Heart right ventricle (tissue), 16 donors: Measurements from ENCODE around the gene CCR5. TPM values are rescaled to one million over a fixed set of nuclear protein-coding genes. Genes with fewer than 3 reads are reported as not detected.

Experiments used
- ATAC-seq, 8 donors: fragments of 200-7000 bp; cut with Tn5 transposase; one replicate each; pipeline ENCODE4 v1.9.1; 2020; ENCODE audit warnings: mild to moderate bottlenecking in 8 of 8, moderate library complexity in 8 of 8, moderate number of reproducible peaks in 1 of 8
- DNase-seq, 2 donors: peaks; one replicate each; pipeline ENCODE4 v3.0.0-alpha.2; 2020
- H3K27ac ChIP-seq, 10 donors: fragments of 200-600 bp; sonication (generic) in 2 of 10; one replicate each; pipeline versions ENCODE4 v1.5.0 to v1.8.0; 2020 to 2022; ENCODE audit warnings: mild to moderate bottlenecking in 3 of 10
- H3K27me3 ChIP-seq, 7 donors: fragments of 200-600 bp; one replicate each; pipeline ENCODE4 v1.8.0; 2021 to 2022; ENCODE audit warnings: mild to moderate bottlenecking in 2 of 7
- H3K36me3 ChIP-seq, 9 donors: fragments of 200-600 bp; sonication (generic) in 1 of 9; one replicate each; pipeline versions ENCODE4 v1.5.0 to v1.8.0; 2020 to 2022; ENCODE audit warnings: mild to moderate bottlenecking in 2 of 9
- H3K4me1 ChIP-seq, 9 donors: fragments of 200-600 bp; sonication (generic) in 1 of 9; one replicate each; pipeline versions ENCODE4 v1.5.0 to v1.8.0; 2020 to 2022; ENCODE audit warnings: mild to moderate bottlenecking in 4 of 9
- H3K4me3 ChIP-seq, 10 donors: fragments of 200-600 bp; sonication (generic) in 2 of 10; one replicate each; pipeline versions ENCODE4 v1.5.0 to v1.8.0; 2020 to 2022; ENCODE audit warnings: mild to moderate bottlenecking in 7 of 10, moderate library complexity in 2 of 10
- H3K9me3 ChIP-seq, 11 donors: fragments of 200-600 bp in 10 of 11; sonication (generic) in 2 of 11; one replicate each; pipeline versions ENCODE4 v1.5.0 to v1.8.0; 2013 to 2022; ENCODE audit warnings: mild to moderate bottlenecking in 2 of 11, control low read depth in 1 of 11, moderate library complexity in 1 of 11
- WGBS, 2 donors: extraction: QIAGEN DNeasy Blood & Tissue Kit; methylation state at CpG; one replicate each; pipeline ENCODE4 v1.1.7; 2013; ENCODE audit warnings: inconsistent platforms in 1 of 2; 5-methylcytosine and 5-hydroxymethylcytosine counted together
- intact Hi-C, 10 donors: fragments of 100-400 bp; cut with DNase I; formaldehyde crosslinking; loops; one replicate each; pipeline versions ENCODE4 v1.11.1 to v1.14.2; 2022
- polyA plus RNA-seq, 2 donors: library from polyadenylated mRNA; stranded (reverse); fragments of 200-250 nt; gene quantifications; one replicate each; pipeline ENCODE4 v1.2.3, GENCODE V29; 2013
- total RNA-seq, 10 donors: library from RNA; stranded (reverse); fragmentation: NEBNext Ultra II Directional in 3 of 10; extraction: Animal tissue kit (Norgen Biotek cat#: 25700) in 3 of 10; gene quantifications; one replicate each; pipeline versions ENCODE4 v1.2.1 to v1.2.4, GENCODE V29; 2021 to 2023
- TF ChIP-seq, protein P1 (sequence below), 9 donors: fragments of 200-600 bp; sonication (generic) in 2 of 9; IDR thresholded peaks; one replicate each; pipeline versions ENCODE4 v1.5.0 to v1.8.0; 2021 to 2022; ENCODE audit warnings: antibody characterized with exemption in 9 of 9, mild to moderate bottlenecking in 5 of 9, moderate library complexity in 1 of 9
- donor health status: Arrhythmogenic right ventricular cardiomyopathy.
- donor health status: ischemic (EF 13 %, LVEDD 7.1; RV severe dilation, severe dysfunction).
- donor health status: healthy with polysubstance abuse.
- donor health status: DM: no; HTN: yes; CAD: no.
- donor health status: DM: no; HTN: no; CAD: no.
- donor health status: ischemic (EF 25% LVEDD 6.9; RV normal size, moderate dysfunction).
- donor health status: ischemic (EF 25% LVEDD 5.7; RV mildly dilated, moderate dysfunction).
- donor health status: healthy.
- donor health status: DM: yes; HTN: yes; CAD: no.
- donor health status: Ischemic cardiomyopathy.
- donor health status: ischemic (EF 35%, LVEDD 5.7; RV mildly dilated, moderate dysfunction).
- donor health status: nonischemic (EF 11% LVEDD 7.7; RV severe dilation, severe dysfunction).
- donor health status: DM: yes; HTN: yes; CAD: no.
- donor health status: PGD.
- donor health status: ischemic (EF 29% LVEDD 5.4; RV normal size, mild dysfunction).
- donor health status: nonischemic (EF 23%, LVEDD 6.1; RV moderate dilation, normal function).

The CCR5 gene
- total and polyA plus RNA-seq, 12 donors, result 0.17 to 7.2 (median 0.37) TPM

DNA sequence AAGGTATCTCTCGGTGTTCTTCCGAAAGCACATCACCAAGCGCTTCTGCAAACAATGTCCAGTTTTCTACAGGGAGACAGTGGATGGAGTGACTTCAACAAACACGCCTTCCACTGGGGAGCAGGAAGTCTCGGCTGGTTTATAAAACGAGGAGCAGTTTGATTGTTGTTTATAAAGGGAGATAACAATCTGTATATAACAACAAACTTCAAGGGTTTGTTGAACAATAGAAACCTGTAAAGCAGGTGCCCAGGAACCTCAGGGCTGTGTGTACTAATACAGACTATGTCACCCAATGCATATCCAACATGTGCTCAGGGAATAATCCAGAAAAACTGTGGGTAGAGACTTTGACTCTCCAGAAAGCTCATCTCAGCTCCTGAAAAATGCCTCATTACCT is 12.3 kb upstream of the CCR5 start:
- ATAC-seq, result no peak
- H3K27ac ChIP-seq, result peak overlapping the region in 1 of 10 donors; percentile 74
- WGBS, 2 donors, result 76 to 81% methylated on average over 6 of the region's 6 CpGs

DNA sequence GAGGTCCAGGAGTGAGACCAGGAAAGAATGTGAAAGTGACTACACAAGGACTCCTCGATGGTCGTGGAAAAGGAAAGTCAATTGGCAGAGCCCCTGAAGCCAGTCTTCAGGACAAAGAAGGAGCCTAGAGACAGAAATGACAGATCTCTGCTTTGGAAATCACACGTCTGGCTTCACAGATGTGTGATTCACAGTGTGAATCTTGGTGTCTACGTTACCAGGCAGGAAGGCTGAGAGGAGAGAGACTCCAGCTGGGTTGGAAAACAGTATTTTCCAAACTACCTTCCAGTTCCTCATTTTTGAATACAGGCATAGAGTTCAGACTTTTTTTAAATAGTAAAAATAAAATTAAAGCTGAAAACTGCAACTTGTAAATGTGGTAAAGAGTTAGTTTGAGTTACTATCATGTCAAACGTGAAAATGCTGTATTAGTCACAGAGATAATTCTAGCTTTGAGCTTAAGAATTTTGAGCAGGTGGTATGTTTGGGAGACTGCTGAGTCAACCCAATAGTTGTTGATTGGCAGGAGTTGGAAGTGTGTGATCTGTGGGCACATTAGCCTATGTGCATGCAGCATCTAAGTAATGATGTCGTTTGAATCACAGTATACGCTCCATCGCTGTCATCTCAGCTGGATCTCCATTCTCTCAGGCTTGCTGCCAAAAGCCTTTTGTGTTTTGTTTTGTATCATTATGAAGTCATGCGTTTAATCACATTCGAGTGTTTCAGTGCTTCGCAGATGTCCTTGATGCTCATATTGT is 10.8 kb upstream of the CCR5 start:
- peaks cover 0 to 11% (median 4%) of the 10 kb centered on the region in 7 donors for H3K27me3 ChIP-seq
- peaks cover 0 to 53% (median 0%) of the 10 kb centered on the region in 9 donors for H3K4me1 ChIP-seq
- peak overlapping the region in 3 of 10 donors; percentile 1 to 20 (median 9) for H3K4me3 ChIP-seq
- intact Hi-C loops, result loop anchor here in 1 of 10 donors (10.0 kb wide), 1 partner anchor 85 kb away; no protein-coding TSS in a partner anchor
- no peaks in the 10 kb centered on the region for H3K9me3 ChIP-seq
- H3K36me3 ChIP-seq, result no peaks in the 10 kb centered on the region
- TF ChIP-seq, protein P1, sequence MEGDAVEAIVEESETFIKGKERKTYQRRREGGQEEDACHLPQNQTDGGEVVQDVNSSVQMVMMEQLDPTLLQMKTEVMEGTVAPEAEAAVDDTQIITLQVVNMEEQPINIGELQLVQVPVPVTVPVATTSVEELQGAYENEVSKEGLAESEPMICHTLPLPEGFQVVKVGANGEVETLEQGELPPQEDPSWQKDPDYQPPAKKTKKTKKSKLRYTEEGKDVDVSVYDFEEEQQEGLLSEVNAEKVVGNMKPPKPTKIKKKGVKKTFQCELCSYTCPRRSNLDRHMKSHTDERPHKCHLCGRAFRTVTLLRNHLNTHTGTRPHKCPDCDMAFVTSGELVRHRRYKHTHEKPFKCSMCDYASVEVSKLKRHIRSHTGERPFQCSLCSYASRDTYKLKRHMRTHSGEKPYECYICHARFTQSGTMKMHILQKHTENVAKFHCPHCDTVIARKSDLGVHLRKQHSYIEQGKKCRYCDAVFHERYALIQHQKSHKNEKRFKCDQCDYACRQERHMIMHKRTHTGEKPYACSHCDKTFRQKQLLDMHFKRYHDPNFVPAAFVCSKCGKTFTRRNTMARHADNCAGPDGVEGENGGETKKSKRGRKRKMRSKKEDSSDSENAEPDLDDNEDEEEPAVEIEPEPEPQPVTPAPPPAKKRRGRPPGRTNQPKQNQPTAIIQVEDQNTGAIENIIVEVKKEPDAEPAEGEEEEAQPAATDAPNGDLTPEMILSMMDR (IDR thresholded peaks at IDR 0.05), result no peak
- 50 to 64% methylated on average over 11 of the region's 11 CpGs for WGBS, 2 donors
- DNase-seq (no peak), ATAC-seq (peak in 5 of 8 donors; percentile 18 to 42 (median 37))
- peak overlapping the region in 1 of 10 donors; percentile 74 for H3K27ac ChIP-seq

More for the DNA sequence above, 12.3 kb upstream of the CCR5 start:
- no peak overlapping the region for H3K4me3 ChIP-seq
- H3K9me3 ChIP-seq, result no peaks in the 10 kb centered on the region
- H3K27me3 ChIP-seq, result peaks cover 0 to 21% (median 9%) of the 10 kb centered on the region in 7 donors
- TF ChIP-seq, protein P1 (IDR thresholded peaks at IDR 0.05), result no peak
- no peaks in the 10 kb centered on the region for H3K36me3 ChIP-seq
- H3K4me1 ChIP-seq, result peaks cover 0 to 61% (median 0%) of the 10 kb centered on the region in 9 donors
- intact Hi-C loops, result no loop called here
- DNase-seq, result no peak

DNA sequence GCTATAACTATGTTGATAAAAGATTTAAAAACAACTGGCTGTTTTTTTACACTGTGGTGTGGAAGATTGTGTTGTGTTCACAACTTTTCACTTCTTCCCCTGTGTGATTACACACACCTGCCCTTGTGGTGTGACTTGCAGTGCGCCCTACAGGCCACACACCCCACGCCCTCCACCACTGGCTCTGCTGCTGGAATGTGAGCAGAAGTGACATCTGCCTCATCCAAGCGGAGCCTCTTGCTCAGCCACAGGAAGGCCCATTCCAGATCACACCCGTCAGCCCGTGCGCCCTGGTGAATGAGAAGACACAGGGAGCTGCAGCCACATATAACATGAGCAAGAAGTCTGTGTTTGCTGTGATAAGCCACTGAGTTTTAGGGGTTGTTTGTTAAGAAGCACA is 9.8 kb upstream of the CCR5 start:
- 64 to 71% methylated on average over 6 of the region's 6 CpGs for WGBS, 2 donors
- Histone ChIP-seq H3K4me3 (no peak overlapping the region), H3K27ac (peak overlapping the region in 1 of 10 donors; percentile 74), H3K9me3 (no peaks in the 10 kb centered on the region), H3K36me3 (no peaks in the 10 kb centered on the region), H3K4me1 (peaks cover 0 to 52% (median 0%) of the 10 kb centered on the region in 9 donors), H3K27me3 (peaks cover 0 to 15% (median 5%) of the 10 kb centered on the region in 7 donors)
- intact Hi-C loops, result loop anchor here in 1 of 10 donors (10.0 kb wide), 1 partner anchor 86 kb away; no protein-coding TSS in a partner anchor
- TF ChIP-seq, protein P1 (IDR thresholded peaks at IDR 0.05), result no peak
- ATAC-seq, result no peak
- no peak for DNase-seq

DNA sequence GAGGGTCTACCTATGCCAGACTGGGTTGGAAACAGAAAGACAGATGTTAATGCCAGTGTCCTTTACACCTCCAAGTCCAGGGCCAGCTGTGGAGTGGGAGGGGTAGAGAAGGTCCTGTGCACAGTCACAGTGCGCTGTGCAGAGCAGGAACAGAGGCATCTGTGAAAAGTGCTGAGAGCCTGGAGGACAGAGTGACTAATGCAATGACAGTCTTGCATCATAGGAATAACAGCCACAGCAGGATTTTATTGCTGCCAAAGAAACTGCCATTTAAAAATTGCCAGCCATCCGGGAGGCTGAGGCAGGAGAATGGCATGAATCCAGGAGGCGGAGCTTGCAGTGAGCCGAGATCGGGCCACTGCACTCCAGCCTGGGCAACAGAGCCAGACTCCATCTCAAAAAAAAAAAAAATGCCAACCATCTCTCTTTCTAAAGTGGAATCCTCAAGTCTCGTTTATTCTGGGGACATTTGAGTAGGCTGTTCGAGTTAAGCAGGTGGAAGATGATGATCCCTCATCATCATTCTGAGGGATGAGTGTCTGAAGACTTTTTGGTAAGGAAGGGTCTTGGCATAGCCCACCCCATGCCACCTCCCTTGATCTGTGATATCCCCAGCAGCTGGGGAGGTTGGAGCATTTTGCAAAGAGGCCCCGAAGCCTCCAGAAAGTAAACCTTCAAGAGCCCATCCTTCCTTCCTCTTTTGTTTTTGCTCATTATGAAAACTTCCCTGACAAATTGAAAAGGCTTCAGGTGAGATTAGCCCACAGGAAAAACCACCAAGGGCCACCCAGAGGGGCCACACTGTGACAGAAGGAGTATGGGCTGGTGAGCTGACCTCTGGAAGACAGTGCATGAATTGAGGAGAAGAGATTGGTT is 9.1 kb upstream of the CCR5 start:
- Histone ChIP-seq H3K4me1 (peaks cover 0 to 52% (median 0%) of the 10 kb centered on the region in 9 donors), H3K27ac (peak overlapping the region in 1 of 10 donors; percentile 74), H3K27me3 (peaks cover 0 to 20% (median 4%) of the 10 kb centered on the region in 7 donors), H3K4me3 (no peak overlapping the region), H3K36me3 (no peaks in the 10 kb centered on the region), H3K9me3 (no peaks in the 10 kb centered on the region)
- intact Hi-C loops, result loop anchor here in 1 of 10 donors (10.0 kb wide), 1 partner anchor 87 kb away; no protein-coding TSS in a partner anchor
- ATAC-seq (peak in 4 of 8 donors; percentile 17 to 85 (median 70)), DNase-seq (no peak)
- WGBS, 2 donors, result 62 to 68% methylated on average over 8 of the region's 8 CpGs
- TF ChIP-seq, protein P1 (IDR thresholded peaks at IDR 0.05), result no peak
